Measurements from ENCODE around the gene STXBP5L.
"Not testable (repeated sequence)": the region's sequence is repeated elsewhere in the genome, so short reads cannot be mapped to it uniquely, and the experiment has no call there.

STXBP5L gene

DNA sequence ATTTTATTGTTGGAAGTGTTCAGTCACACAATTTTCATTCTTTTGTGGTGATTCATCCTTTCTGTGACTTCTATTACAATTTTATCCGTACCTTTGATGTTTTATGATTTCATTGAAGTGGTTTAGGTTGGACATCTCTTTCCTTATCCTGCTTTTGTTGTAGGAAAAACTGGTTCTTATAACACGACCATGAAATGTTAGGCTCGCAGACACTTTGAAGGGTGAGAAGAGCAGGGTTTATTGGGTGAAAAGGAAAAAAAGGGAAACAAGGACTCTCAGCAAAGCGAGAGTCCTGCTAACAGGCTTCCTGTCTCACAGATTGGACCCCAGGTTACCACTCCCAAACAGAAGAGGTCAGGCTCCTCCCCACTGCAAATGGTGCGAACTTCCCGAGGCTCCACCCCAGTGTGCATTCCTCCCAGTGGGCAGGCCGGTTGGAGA lies 257.4 kb downstream of the STXBP5L start:
- no peak overlapping the region for H3K9ac ChIP-seq (ENCODE audit: low read length)
- no peak for DNase-seq
- no peak overlapping the region for H3K4me3 ChIP-seq (ENCODE audit: low read length)
- H3K4me1 ChIP-seq (ENCODE audit: low read length), result no peaks in the 10 kb centered on the region
- H4K20me1 ChIP-seq (ENCODE audit: insufficient read depth, low read length), result no peaks in the 10 kb centered on the region
- H3F3A ChIP-seq (ENCODE audit: insufficient read depth, low read length), result no peaks in the 10 kb centered on the region
- no peaks in the 10 kb centered on the region for H3K79me2 ChIP-seq (ENCODE audit: low read length)
- no peaks in the 10 kb centered on the region for H3K9me3 ChIP-seq (replicated peaks; ENCODE audit: insufficient read depth, low read length)
- H3K36me3 ChIP-seq (replicated peaks; ENCODE audit: insufficient read depth, low read length), result no peaks in the 10 kb centered on the region
- no peak overlapping the region for H3K27ac ChIP-seq (ENCODE audit: low read length)
- no peaks in the 10 kb centered on the region for H3K9me2 ChIP-seq (replicated peaks; ENCODE audit: insufficient read depth, low read length)
- no peaks in the 10 kb centered on the region for H3K27me3 ChIP-seq (replicated peaks; ENCODE audit: insufficient read depth, low read length)
- H2AFZ ChIP-seq (ENCODE audit: low read length), result no peak overlapping the region
- H3K4me2 ChIP-seq (ENCODE audit: low read depth, low read length), result no peak overlapping the region
- TF ChIP-seq EZH2phosphoT487 (IDR thresholded peaks at IDR 0.05; ENCODE audit: low read length) (no peak), EZH2 (optimal IDR thresholded peaks at IDR 0.05; ENCODE audit: low read depth, low read length) (no peak)
- TF ChIP-seq, protein P1, sequence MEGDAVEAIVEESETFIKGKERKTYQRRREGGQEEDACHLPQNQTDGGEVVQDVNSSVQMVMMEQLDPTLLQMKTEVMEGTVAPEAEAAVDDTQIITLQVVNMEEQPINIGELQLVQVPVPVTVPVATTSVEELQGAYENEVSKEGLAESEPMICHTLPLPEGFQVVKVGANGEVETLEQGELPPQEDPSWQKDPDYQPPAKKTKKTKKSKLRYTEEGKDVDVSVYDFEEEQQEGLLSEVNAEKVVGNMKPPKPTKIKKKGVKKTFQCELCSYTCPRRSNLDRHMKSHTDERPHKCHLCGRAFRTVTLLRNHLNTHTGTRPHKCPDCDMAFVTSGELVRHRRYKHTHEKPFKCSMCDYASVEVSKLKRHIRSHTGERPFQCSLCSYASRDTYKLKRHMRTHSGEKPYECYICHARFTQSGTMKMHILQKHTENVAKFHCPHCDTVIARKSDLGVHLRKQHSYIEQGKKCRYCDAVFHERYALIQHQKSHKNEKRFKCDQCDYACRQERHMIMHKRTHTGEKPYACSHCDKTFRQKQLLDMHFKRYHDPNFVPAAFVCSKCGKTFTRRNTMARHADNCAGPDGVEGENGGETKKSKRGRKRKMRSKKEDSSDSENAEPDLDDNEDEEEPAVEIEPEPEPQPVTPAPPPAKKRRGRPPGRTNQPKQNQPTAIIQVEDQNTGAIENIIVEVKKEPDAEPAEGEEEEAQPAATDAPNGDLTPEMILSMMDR (IDR thresholded peaks at IDR 0.05; ENCODE audit: low read length), result no peak

DNA sequence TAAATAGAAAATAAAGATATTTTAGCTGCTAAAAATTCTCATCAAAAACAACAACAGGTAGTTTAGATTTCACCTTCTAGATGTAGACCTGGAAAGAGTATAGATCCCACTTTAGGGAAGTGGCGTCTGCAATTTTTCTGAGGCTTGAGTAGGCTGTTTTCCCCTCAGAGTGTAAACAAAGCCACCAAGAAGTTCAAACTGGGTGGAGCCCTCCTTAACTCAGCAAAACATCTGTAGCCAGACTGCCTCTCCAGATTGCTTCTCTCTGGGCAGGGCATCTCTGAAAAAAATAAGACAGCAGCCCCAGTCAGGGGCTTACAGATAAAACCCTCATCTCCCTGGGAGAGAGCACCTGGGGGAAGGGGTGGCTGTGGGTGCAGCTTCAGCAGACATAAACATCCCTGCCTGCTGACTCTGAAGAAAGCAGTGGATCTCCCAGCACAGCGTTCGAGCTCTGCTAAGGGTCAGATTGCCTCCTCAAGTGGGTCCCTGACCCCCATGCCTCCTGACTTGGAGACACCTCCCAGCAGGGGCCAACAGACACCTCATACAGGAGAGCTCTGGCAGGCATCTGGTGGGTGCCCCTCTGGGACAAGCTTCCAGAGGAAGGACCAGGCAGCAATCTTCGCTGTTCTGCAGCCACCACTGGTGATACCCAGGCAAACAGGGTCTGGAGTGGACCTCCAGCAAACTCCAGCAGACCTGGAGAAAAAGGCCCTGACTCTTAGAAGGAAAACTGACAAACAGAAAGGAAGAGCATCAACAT lies 259.6 kb downstream of the STXBP5L start:
- no peaks in the 10 kb centered on the region for H3K4me1 ChIP-seq (ENCODE audit: low read length)
- no peak for DNase-seq
- no peaks in the 10 kb centered on the region for H3F3A ChIP-seq (ENCODE audit: insufficient read depth, low read length)

DNA sequence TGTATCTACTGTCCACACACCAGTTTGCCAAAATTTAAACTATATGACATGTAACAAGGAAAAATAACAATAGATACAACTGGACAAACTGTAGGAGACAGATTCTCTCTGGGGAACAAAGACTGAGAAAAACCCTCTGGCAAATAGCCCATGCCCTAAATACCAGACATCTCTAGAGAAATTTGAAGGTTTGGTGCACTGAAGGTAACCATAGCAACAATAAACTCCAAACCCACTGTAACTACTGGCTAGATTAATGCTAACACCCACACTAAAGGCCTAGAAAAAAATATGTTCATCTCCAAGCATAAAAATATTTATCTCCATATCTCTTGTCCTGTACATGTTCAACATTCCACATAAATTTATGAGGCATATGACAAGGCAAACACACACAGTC lies 267.1 kb downstream of the STXBP5L start:
- Histone ChIP-seq H3K4me3 (ENCODE audit: low read length) (no peak overlapping the region), H3K79me2 (ENCODE audit: low read length) (no peaks in the 10 kb centered on the region), H3K27me3 (replicated peaks; ENCODE audit: insufficient read depth, low read length) (no peaks in the 10 kb centered on the region), H3K27ac (ENCODE audit: low read length) (no peak overlapping the region), H3K9ac (ENCODE audit: low read length) (no peak overlapping the region), H3K4me1 (ENCODE audit: low read length) (no peaks in the 10 kb centered on the region), H3K36me3 (replicated peaks; ENCODE audit: insufficient read depth, low read length) (no peaks in the 10 kb centered on the region), H3K9me2 (replicated peaks; ENCODE audit: insufficient read depth, low read length) (no peaks in the 10 kb centered on the region), H3K9me3 (replicated peaks; ENCODE audit: insufficient read depth, low read length) (no peaks in the 10 kb centered on the region), H4K20me1 (ENCODE audit: insufficient read depth, low read length) (no peaks in the 10 kb centered on the region), H3F3A (ENCODE audit: insufficient read depth, low read length) (no peaks in the 10 kb centered on the region), H3K4me2 (ENCODE audit: low read depth, low read length) (no peak overlapping the region), H2AFZ (ENCODE audit: low read length) (no peak overlapping the region)
- TF ChIP-seq EZH2phosphoT487 (IDR thresholded peaks at IDR 0.05; ENCODE audit: low read length) (no peak), EZH2 (optimal IDR thresholded peaks at IDR 0.05; ENCODE audit: low read depth, low read length) (no peak)
- TF ChIP-seq, protein P1 (IDR thresholded peaks at IDR 0.05; ENCODE audit: low read length), result no peak
- DNase-seq, result no peak

More for the DNA sequence above, 259.6 kb downstream of the STXBP5L start:
- no peaks in the 10 kb centered on the region for H3K9me2 ChIP-seq (replicated peaks; ENCODE audit: insufficient read depth, low read length)
- H4K20me1 ChIP-seq (ENCODE audit: insufficient read depth, low read length), result no peaks in the 10 kb centered on the region
- no peak for TF ChIP-seq EZH2phosphoT487 (IDR thresholded peaks at IDR 0.05; ENCODE audit: low read length)
- TF ChIP-seq EZH2 (optimal IDR thresholded peaks at IDR 0.05; ENCODE audit: low read depth, low read length), result no peak
- TF ChIP-seq, protein P1 (IDR thresholded peaks at IDR 0.05; ENCODE audit: low read length), result no peak
- no peaks in the 10 kb centered on the region for H3K9me3 ChIP-seq (replicated peaks; ENCODE audit: insufficient read depth, low read length)
- H3K4me2 ChIP-seq (ENCODE audit: low read depth, low read length), result no peak overlapping the region
- H2AFZ ChIP-seq (ENCODE audit: low read length), result no peak overlapping the region
- H3K27me3 ChIP-seq (replicated peaks; ENCODE audit: insufficient read depth, low read length), result no peaks in the 10 kb centered on the region
- no peaks in the 10 kb centered on the region for H3K36me3 ChIP-seq (replicated peaks; ENCODE audit: insufficient read depth, low read length)
- H3K9ac ChIP-seq (ENCODE audit: low read length), result no peak overlapping the region
- H3K4me3 ChIP-seq (ENCODE audit: low read length), result no peak overlapping the region
- H3K27ac ChIP-seq (ENCODE audit: low read length), result no peak overlapping the region
- no peaks in the 10 kb centered on the region for H3K79me2 ChIP-seq (ENCODE audit: low read length)

DNA sequence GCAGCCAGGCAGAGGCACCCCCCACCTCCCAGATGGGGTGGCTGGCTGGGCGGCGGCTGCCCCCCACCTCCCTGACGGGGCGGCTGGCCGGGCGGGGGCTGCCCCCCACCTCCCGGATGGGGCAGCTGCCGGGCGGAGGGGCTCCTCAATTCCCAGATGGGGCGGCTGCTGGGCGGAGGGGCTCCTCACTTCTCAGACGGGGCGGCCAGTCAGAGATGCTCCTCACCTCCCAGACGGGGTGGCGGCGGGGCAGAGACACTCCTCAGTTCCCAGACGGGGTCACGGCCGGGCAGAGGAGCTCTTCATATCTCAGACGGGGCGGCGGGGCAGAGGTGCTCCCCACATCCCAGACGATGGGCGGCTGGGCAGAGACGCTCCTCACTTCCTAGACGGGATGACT lies 282.6 kb downstream of the STXBP5L start:
- not testable (repeated sequence) for H3K4me2 ChIP-seq (ENCODE audit: low read depth, low read length); H3F3A ChIP-seq (ENCODE audit: insufficient read depth, low read length); H3K27ac ChIP-seq (ENCODE audit: low read length); H3K9ac ChIP-seq (ENCODE audit: low read length); H3K4me1 ChIP-seq (ENCODE audit: low read length); H3K79me2 ChIP-seq (ENCODE audit: low read length); H3K36me3 ChIP-seq (replicated peaks; ENCODE audit: insufficient read depth, low read length); H3K9me2 ChIP-seq (replicated peaks; ENCODE audit: insufficient read depth, low read length); H3K27me3 ChIP-seq (replicated peaks; ENCODE audit: insufficient read depth, low read length); H2AFZ ChIP-seq (ENCODE audit: low read length); H4K20me1 ChIP-seq (ENCODE audit: insufficient read depth, low read length); DNase-seq; H3K9me3 ChIP-seq (replicated peaks; ENCODE audit: insufficient read depth, low read length); H3K4me3 ChIP-seq (ENCODE audit: low read length)

Measured in MM.1S (cell line).